Stimulated activated CD8-positive, alpha-beta memory T cell treated with anti-CD3 and anti-CD28 coated beads, Interleukin-12 subunit alpha, Interleukin-12 subunit beta, amount 100 ng/mL, for 1 hour (primary cell): ENCODE data around the gene CRTC1.
"Not testable (repeated sequence)": the region's sequence is repeated elsewhere in the genome, so short reads cannot be mapped to it uniquely, and the experiment has no call there.

Source experiments
- DNase-seq: peaks from one replicate; pipeline ENCODE4 v3.0.0-alpha.2; 2020; ENCODE audit warnings: low read depth

CRTC1 gene

GRCh38 chr19:18669883-18670282 lies 13.6 kb upstream of the CRTC1 start:
- no peak for DNase-seq

- DNase-seq: no peak
These were observed 13.2 kb upstream of the CRTC1 start for GRCh38 chr19:18670312-18670711.

- DNase-seq: no peak
These were observed 12.0 kb upstream of the CRTC1 start for GRCh38 chr19:18671303-18672043.

- no peak for DNase-seq
These were observed 11.4 kb upstream of the CRTC1 start for GRCh38 chr19:18672044-18672451.

- no peak for DNase-seq
These were observed 10.7 kb upstream of the CRTC1 start for GRCh38 chr19:18672606-18673337.

GRCh38 chr19:18674616-18675015 lies 8.9 kb upstream of the CRTC1 start:
- no peak for DNase-seq

GRCh38 chr19:18675779-18676178 lies 7.7 kb upstream of the CRTC1 start:
- no peak for DNase-seq

- no peak for DNase-seq
These were observed 6.8 kb upstream of the CRTC1 start for GRCh38 chr19:18676692-18677091.

GRCh38 chr19:18677156-18677555 lies 6.3 kb upstream of the CRTC1 start:
- no peak for DNase-seq

- not testable (repeated sequence) for DNase-seq
These were observed 3.3 kb upstream of the CRTC1 start for GRCh38 chr19:18680148-18680547.

- DNase-seq: no peak
These were observed 722 bp upstream of the CRTC1 start for GRCh38 chr19:18682807-18683108.

- DNase-seq: no peak
These were observed 620 bp downstream of the CRTC1 start for GRCh38 chr19:18683958-18684641.

- DNase-seq: no peak
These were observed 1.1 kb downstream of the CRTC1 start for GRCh38 chr19:18684642-18684993.

- no peak for DNase-seq
These were observed 2.2 kb downstream of the CRTC1 start for GRCh38 chr19:18685597-18686190.

- DNase-seq: no peak
These were observed 4.4 kb downstream of the CRTC1 start for GRCh38 chr19:18687740-18688465.

GRCh38 chr19:18696023-18696422 lies 12.5 kb downstream of the CRTC1 start:
- no peak for DNase-seq

- DNase-seq: no peak
These were observed 14.2 kb downstream of the CRTC1 start for GRCh38 chr19:18697680-18698079.

GRCh38 chr19:18698321-18699167 lies 15.1 kb downstream of the CRTC1 start:
- no peak for DNase-seq

- no peak for DNase-seq
These were observed 16.0 kb downstream of the CRTC1 start for GRCh38 chr19:18699403-18700054.

- peak; percentile 56 for DNase-seq
These were observed 17.2 kb downstream of the CRTC1 start for GRCh38 chr19:18700501-18701249.
